ENCODE measurements around the gene CLK2. TPM values are rescaled to one million over a fixed set of nuclear protein-coding genes. Genes with fewer than 3 reads are reported as not detected.

The CLK2 gene
- total RNA-seq, 2 donors from 2014 or later: 69.8 to 82.3 TPM

DNA sequence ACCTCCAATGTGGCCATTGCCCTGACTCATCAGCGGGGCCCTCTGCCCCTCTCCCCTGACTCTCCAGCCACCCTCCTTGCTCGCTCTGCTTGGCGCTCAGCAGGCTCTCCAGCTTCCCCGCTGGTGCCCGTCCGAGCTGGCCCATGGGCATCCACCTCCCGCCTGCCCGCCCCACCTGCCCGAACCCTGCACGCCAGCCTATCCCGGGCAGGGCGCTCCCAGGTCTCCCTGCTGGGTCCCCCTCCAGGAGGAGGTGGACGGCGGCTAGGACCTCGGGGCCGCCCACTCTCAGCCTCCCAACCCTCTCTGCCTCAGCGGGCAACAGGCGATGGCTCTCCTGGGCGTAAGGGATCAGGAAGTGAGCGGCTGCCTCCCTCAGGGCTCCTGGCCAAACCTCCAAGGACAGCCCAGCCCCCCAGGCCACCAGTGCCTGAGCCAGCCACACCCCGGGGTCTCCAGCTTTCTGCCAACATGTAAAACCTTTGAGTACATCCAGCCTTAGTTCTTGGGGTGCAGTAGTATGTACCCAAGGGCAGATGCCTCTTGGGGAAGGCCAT is 14.8 kb upstream of the CLK2 start:
- Mint-ChIP-seq H3K27ac (no peak overlapping the region), H3K27me3 (ENCODE audit: insufficient read depth) (peaks cover 10% of the 10 kb centered on the region), H3K9me3 (no peaks in the 10 kb centered on the region), H3K36me3 (ENCODE audit: low read depth) (no peaks in the 10 kb centered on the region), H3K4me3 (no peak overlapping the region), H3K4me1 (no peaks in the 10 kb centered on the region)
- H3K27ac ChIP-seq (ENCODE audit: low read depth, low read length): no peak overlapping the region
- no peaks in the 10 kb centered on the region for H3K4me1 ChIP-seq (ENCODE audit: control insufficient read depth, insufficient read depth, low read length)
- TF ChIP-seq, protein P1, sequence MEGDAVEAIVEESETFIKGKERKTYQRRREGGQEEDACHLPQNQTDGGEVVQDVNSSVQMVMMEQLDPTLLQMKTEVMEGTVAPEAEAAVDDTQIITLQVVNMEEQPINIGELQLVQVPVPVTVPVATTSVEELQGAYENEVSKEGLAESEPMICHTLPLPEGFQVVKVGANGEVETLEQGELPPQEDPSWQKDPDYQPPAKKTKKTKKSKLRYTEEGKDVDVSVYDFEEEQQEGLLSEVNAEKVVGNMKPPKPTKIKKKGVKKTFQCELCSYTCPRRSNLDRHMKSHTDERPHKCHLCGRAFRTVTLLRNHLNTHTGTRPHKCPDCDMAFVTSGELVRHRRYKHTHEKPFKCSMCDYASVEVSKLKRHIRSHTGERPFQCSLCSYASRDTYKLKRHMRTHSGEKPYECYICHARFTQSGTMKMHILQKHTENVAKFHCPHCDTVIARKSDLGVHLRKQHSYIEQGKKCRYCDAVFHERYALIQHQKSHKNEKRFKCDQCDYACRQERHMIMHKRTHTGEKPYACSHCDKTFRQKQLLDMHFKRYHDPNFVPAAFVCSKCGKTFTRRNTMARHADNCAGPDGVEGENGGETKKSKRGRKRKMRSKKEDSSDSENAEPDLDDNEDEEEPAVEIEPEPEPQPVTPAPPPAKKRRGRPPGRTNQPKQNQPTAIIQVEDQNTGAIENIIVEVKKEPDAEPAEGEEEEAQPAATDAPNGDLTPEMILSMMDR (conservative IDR thresholded peaks at IDR 0.05): no peak
- no peaks in the 10 kb centered on the region for H3K36me3 ChIP-seq (ENCODE audit: control insufficient read depth, insufficient read depth, low read length)
- 93 to 100% methylated on average over 1 to 21 of the region's 21 CpGs for WGBS, 2 experiments (ENCODE audit: insufficient coverage in 1 of 2, insufficient read length in 1 of 2)
- DNase-seq: no peak
- H3K9me3 ChIP-seq (ENCODE audit: control insufficient read depth, low read length): no peaks in the 10 kb centered on the region
- H3K27me3 ChIP-seq (ENCODE audit: control insufficient read depth, insufficient read depth, low read length, poor library complexity, severe bottlenecking): peaks cover 8% of the 10 kb centered on the region
- no peak overlapping the region for H3K9ac ChIP-seq (ENCODE audit: extremely low read depth, low read length, poor library complexity, severe bottlenecking)
- H3K4me3 ChIP-seq (ENCODE audit: low read length): no peak overlapping the region

DNA sequence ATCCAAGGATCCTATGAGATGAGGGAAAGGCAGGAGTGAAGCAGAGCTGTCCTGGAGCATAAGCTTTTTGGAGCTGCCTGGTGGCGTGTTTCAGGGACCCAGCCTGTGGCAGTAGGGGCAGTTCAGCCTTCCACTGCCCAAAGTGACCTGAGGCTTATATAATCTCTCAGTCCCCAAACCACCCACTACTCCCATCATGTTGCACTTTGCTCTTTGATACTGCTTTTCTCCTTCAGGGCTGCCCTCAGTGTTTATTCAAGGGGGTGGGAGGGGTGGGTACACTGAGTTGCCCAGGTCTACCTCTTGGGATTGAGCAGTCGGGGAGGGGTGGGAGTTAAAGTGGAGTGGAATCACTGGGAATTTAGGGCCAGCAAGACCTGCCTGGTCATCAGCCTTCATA is 13.2 kb upstream of the CLK2 start:
- H3K9ac ChIP-seq (ENCODE audit: extremely low read depth, low read length, poor library complexity, severe bottlenecking): no peak overlapping the region
- peaks cover 2% of the 10 kb centered on the region for H3K27me3 Mint-ChIP-seq (ENCODE audit: insufficient read depth)
- no peak for DNase-seq
- H3K27ac ChIP-seq (ENCODE audit: low read depth, low read length): no peak overlapping the region
- no peak overlapping the region for H3K27ac Mint-ChIP-seq
- no peak overlapping the region for H3K4me3 ChIP-seq (ENCODE audit: low read length)
- no peaks in the 10 kb centered on the region for H3K9me3 Mint-ChIP-seq
- no peaks in the 10 kb centered on the region for H3K36me3 ChIP-seq (ENCODE audit: control insufficient read depth, insufficient read depth, low read length)
- H3K27me3 ChIP-seq (ENCODE audit: control insufficient read depth, insufficient read depth, low read length, poor library complexity, severe bottlenecking): no peaks in the 10 kb centered on the region
- no peak overlapping the region for H3K4me3 Mint-ChIP-seq
- TF ChIP-seq, protein P1 (conservative IDR thresholded peaks at IDR 0.05): no peak
- no peaks in the 10 kb centered on the region for H3K4me1 Mint-ChIP-seq
- no peaks in the 10 kb centered on the region for H3K4me1 ChIP-seq (ENCODE audit: control insufficient read depth, insufficient read depth, low read length)
- H3K9me3 ChIP-seq (ENCODE audit: control insufficient read depth, low read length): no peaks in the 10 kb centered on the region
- H3K36me3 Mint-ChIP-seq (ENCODE audit: low read depth): no peaks in the 10 kb centered on the region
- 91 to 100% methylated on average over 2 of the region's 2 CpGs for WGBS, 2 experiments (ENCODE audit: insufficient coverage in 1 of 2, insufficient read length in 1 of 2)

DNA sequence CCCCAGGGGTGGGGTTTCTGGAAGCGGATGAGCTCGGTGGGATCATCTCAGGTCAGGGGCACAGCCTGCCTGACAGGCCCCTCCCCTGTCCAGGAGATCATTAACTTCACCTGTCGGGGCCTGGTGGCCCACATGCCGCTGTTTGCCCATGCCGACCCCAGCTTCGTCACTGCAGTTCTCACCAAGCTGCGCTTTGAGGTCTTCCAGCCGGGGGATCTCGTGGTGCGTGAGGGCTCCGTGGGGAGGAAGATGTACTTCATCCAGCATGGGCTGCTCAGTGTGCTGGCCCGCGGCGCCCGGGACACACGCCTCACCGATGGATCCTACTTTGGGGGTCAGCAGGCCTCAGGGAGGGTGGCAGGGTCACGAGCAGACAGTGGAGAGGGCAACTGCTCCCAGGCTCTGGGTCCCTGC is 12.3 kb upstream of the CLK2 start:
- H3K27me3 ChIP-seq (ENCODE audit: control insufficient read depth, insufficient read depth, low read length, poor library complexity, severe bottlenecking): no peaks in the 10 kb centered on the region
- Mint-ChIP-seq H3K9me3 (no peaks in the 10 kb centered on the region), H3K36me3 (ENCODE audit: low read depth) (no peaks in the 10 kb centered on the region), H3K4me1 (no peaks in the 10 kb centered on the region), H3K27me3 (ENCODE audit: insufficient read depth) (no peaks in the 10 kb centered on the region), H3K27ac (no peak overlapping the region), H3K4me3 (no peak overlapping the region)
- H3K9ac ChIP-seq (ENCODE audit: extremely low read depth, low read length, poor library complexity, severe bottlenecking): no peak overlapping the region
- no peaks in the 10 kb centered on the region for H3K36me3 ChIP-seq (ENCODE audit: control insufficient read depth, insufficient read depth, low read length)
- 95% methylated on average over 16 to 18 of the region's 18 CpGs for WGBS, 2 experiments (ENCODE audit: insufficient coverage in 1 of 2, insufficient read length in 1 of 2)
- H3K9me3 ChIP-seq (ENCODE audit: control insufficient read depth, low read length): no peaks in the 10 kb centered on the region
- no peak overlapping the region for H3K27ac ChIP-seq (ENCODE audit: low read depth, low read length)
- no peak overlapping the region for H3K4me3 ChIP-seq (ENCODE audit: low read length)
- DNase-seq: no peak
- TF ChIP-seq, protein P1 (conservative IDR thresholded peaks at IDR 0.05): no peak
- no peaks in the 10 kb centered on the region for H3K4me1 ChIP-seq (ENCODE audit: control insufficient read depth, insufficient read depth, low read length)
